IMR-90 (cell line): Measurements from ENCODE around the gene FBXO44. TPM values are rescaled to one million over a fixed set of nuclear protein-coding genes. Genes with fewer than 3 reads are reported as not detected.

Source experiments
- ATAC-seq: fragments of 200-7000 bp; cut with Tn5 transposase; 2 replicates; pipeline ENCODE4 v1.9.1; 2020; ENCODE audit warnings: low read depth, mild to moderate bottlenecking, moderate library complexity
- BruUV-seq: library from RNA; stranded (reverse); fragments of 400-500 nt; replicated peaks from 2 replicates; lab custom pipeline; 2021; lab: Mats Ljungman, UMichigan
- CTCF ChIA-PET: fragments of 300-600 bp; formaldehyde crosslinking; extraction: SDS; loops from one replicate; lab custom pipeline; 2021; ENCODE audit warnings: antibody characterized with exemption; lab: Yijun Ruan, JAX
- POLR2A ChIA-PET: fragments of 300-600 bp; sonication (Branson Sonifier 250); formaldehyde crosslinking; loops from one replicate; lab custom pipeline; 2022; ENCODE audit warnings: antibody characterized with exemption; ENCODE audit not compliant: unreplicated experiment; lab: Charles Lee
- DNase-seq: peaks from one replicate; pipeline ENCODE4 v3.0.0; 2013
- H2AFZ ChIP-seq: replicated peaks from 2 replicates; pipeline ENCODE3; 2013; ENCODE audit warnings: low read length, mild to moderate bottlenecking; ENCODE audit not compliant: poor library complexity
- H2AK5ac ChIP-seq: 2 replicates; pipeline ENCODE4 v1.6.1; 2013; ENCODE audit warnings: low read depth, low read length, inconsistent platforms
- H2AK9ac ChIP-seq: replicated peaks from 2 replicates; pipeline ENCODE3; 2013; ENCODE audit warnings: mild to moderate bottlenecking, low read depth, low read length, moderate library complexity; ENCODE audit not compliant: poor library complexity
- H2BK120ac ChIP-seq: 2 replicates; pipeline ENCODE4 v1.6.1; 2013; ENCODE audit warnings: low read depth, low read length, inconsistent platforms
- H2BK15ac ChIP-seq: 3 replicates; pipeline ENCODE4 v1.6.1; 2013; ENCODE audit warnings: low read depth, low read length, inconsistent platforms
- H2BK20ac ChIP-seq: 2 replicates; pipeline ENCODE4 v1.6.1; 2013; ENCODE audit warnings: low read depth, mild to moderate bottlenecking, inconsistent platforms, low read length, moderate library complexity
- H2BK5ac ChIP-seq: 2 replicates; pipeline ENCODE4 v1.6.1; 2013; ENCODE audit warnings: mild to moderate bottlenecking, low read depth, low read length, inconsistent platforms; ENCODE audit not compliant: poor library complexity, severe bottlenecking
- H3K14ac ChIP-seq: replicated peaks from 2 replicates; pipeline ENCODE4 v1.6.1; 2013; ENCODE audit warnings: low read depth, low read length, inconsistent platforms
- H3K18ac ChIP-seq: 2 replicates; pipeline ENCODE4 v1.6.1; 2013; ENCODE audit warnings: low read depth, low read length, control low read depth
- H3K23ac ChIP-seq: 2 replicates; pipeline ENCODE4 v1.6.1; 2013; ENCODE audit warnings: low read depth, low read length, inconsistent platforms
- H3K27ac ChIP-seq: 2 replicates; pipeline ENCODE4 v1.5.1; 2013; ENCODE audit warnings: mild to moderate bottlenecking, control low read depth, low read length; ENCODE audit not compliant: insufficient read depth
- H3K27me3 ChIP-seq: 2 replicates; pipeline ENCODE4 v1.6.1; 2013; ENCODE audit warnings: low read length; ENCODE audit not compliant: control insufficient read depth, insufficient read depth
- H3K36me3 ChIP-seq: 2 replicates; pipeline ENCODE4 v1.6.1; 2013; ENCODE audit warnings: low read length, mixed read lengths; ENCODE audit not compliant: control insufficient read depth, insufficient read depth
- H3K4ac ChIP-seq: 2 replicates; pipeline ENCODE4 v1.6.1; 2013; ENCODE audit warnings: low read depth, low read length, inconsistent platforms
- H3K4me1 ChIP-seq: 2 replicates; pipeline ENCODE4 v1.6.1; 2013; ENCODE audit warnings: low read length, mixed read lengths; ENCODE audit not compliant: control insufficient read depth, insufficient read depth
- H3K4me2 ChIP-seq: 2 replicates; pipeline ENCODE4 v1.6.1; 2013; ENCODE audit warnings: low read depth, mild to moderate bottlenecking, control low read depth, low read length, moderate library complexity
- H3K4me3 ChIP-seq: 2 replicates; pipeline ENCODE4 v1.5.1; 2013; ENCODE audit warnings: low read depth, mild to moderate bottlenecking, control low read depth, low read length, moderate library complexity; ENCODE audit not compliant: insufficient read depth
- H3K56ac ChIP-seq: 2 replicates; pipeline ENCODE4 v1.6.1; 2013; ENCODE audit warnings: low read length, inconsistent platforms; ENCODE audit not compliant: insufficient read depth; ENCODE audit errors: extremely low read depth
- H3K79me1 ChIP-seq, 2 experiments: 2 replicates each; pipeline ENCODE4 v1.6.1; 2013; ENCODE audit warnings: low read length in 2 of 2, inconsistent platforms in 1 of 2, low read depth in 1 of 2
- H3K9ac ChIP-seq: 2 replicates; pipeline ENCODE4 v1.6.1; 2013; ENCODE audit warnings: low read depth, low read length, control low read depth
- H3K9me1 ChIP-seq: 2 replicates; pipeline ENCODE4 v1.6.1; 2013; ENCODE audit warnings: low read length, inconsistent platforms; ENCODE audit not compliant: insufficient read depth
- H3K9me3 ChIP-seq: 2 replicates; pipeline ENCODE4 v1.6.1; 2013; ENCODE audit warnings: low read length; ENCODE audit not compliant: control insufficient read depth, insufficient read depth
- H4K20me1 ChIP-seq: 2 replicates; pipeline ENCODE4 v1.6.1; 2013; ENCODE audit warnings: low read length, inconsistent platforms; ENCODE audit not compliant: insufficient read depth
- H4K5ac ChIP-seq: 2 replicates; pipeline ENCODE4 v1.6.1; 2013; ENCODE audit warnings: mild to moderate bottlenecking, low read depth, low read length, control low read depth
- H4K8ac ChIP-seq, 2 experiments: 2 replicates each; pipeline ENCODE4 v1.6.1; 2013; ENCODE audit warnings: low read depth in 2 of 2, low read length in 2 of 2, control low read depth in 1 of 2, inconsistent platforms in 1 of 2
- H4K91ac ChIP-seq: 2 replicates; pipeline ENCODE4 v1.6.1; 2013; ENCODE audit warnings: low read depth, low read length, inconsistent platforms; ENCODE audit not compliant: insufficient read depth
- CEBPB ChIP-seq: IDR thresholded peaks from 2 replicates; pipeline ENCODE4 v1.6.1; 2012; ENCODE audit warnings: low read depth, low read length, improper control_type of control experiment
- CHD1 ChIP-seq: IDR thresholded peaks from 2 replicates; pipeline ENCODE4 v1.6.1; 2012; ENCODE audit warnings: low read depth, low read length, improper control_type of control experiment
- MAFK ChIP-seq: IDR thresholded peaks from 2 replicates; pipeline ENCODE4 v1.6.1; 2012; ENCODE audit warnings: low read depth, low read length, improper control_type of control experiment
- POLR2A ChIP-seq: IDR thresholded peaks from 2 replicates; pipeline ENCODE4 v1.6.1; 2012; ENCODE audit warnings: mild to moderate bottlenecking, low read depth, low read length
- RAD21 ChIP-seq: IDR thresholded peaks from 2 replicates; pipeline ENCODE4 v1.6.1; 2012; ENCODE audit warnings: low read length, improper control_type of control experiment
- SMC3 ChIP-seq: fragments of 150-350 bp; IDR thresholded peaks from 2 replicates; pipeline ENCODE4 v1.6.1; 2016; ENCODE audit warnings: low read depth, mild to moderate bottlenecking, antibody characterized with exemption, low read length, moderate library complexity
- WGBS, 2 experiments: methylation state at CpG; one replicate each; pipeline versions ENCODE4 v1.1.5 to v1.1.7; 2013; ENCODE audit warnings: missing lambda C conversion rate in 2 of 2; ENCODE audit not compliant: insufficient read length in 1 of 2; ENCODE audit errors: extremely low coverage in 2 of 2; 5-methylcytosine and 5-hydroxymethylcytosine counted together
- dilution Hi-C: fragments of 300-500 bp; cut with HindIII; formaldehyde crosslinking; loops from one replicate; pipeline ENCODE4 v1.14.3; 2018; ENCODE audit warnings: low sequenced_read_pairs; ENCODE audit not compliant: unreplicated experiment
- in situ Hi-C: fragments of 300-500 bp; cut with MboI; formaldehyde crosslinking; loops from 3 replicates; pipeline ENCODE4 v1.14.3; 2019; ENCODE audit warnings: low sequenced_read_pairs, inconsistent platforms, mixed read lengths
- intact Hi-C: fragments of 100-400 bp; cut with micrococcal nuclease; formaldehyde crosslinking; loops from 2 replicates; pipeline ENCODE4 v1.10.0; 2022
- polyA plus RNA-seq, 3 experiments: library from polyadenylated mRNA; depleted of rRNA; stranded (reverse); fragments of >200 nt; gene quantifications; 2 replicates each; pipeline ENCODE4 v1.2.3, GENCODE V29; 2012; ENCODE audit warnings: low replicate concordance in 1 of 3
- total RNA-seq: library from RNA; depleted of rRNA; stranded (reverse); fragments of >200 nt; gene quantifications from 2 replicates; pipeline ENCODE4 v1.2.3, GENCODE V29; 2012
- TF ChIP-seq, protein P1 (sequence below): conservative IDR thresholded peaks from 2 replicates; pipeline ENCODE4 v1.5.1; 2012; ENCODE audit warnings: mild to moderate bottlenecking, low read depth, low read length, improper control_type of control experiment

Gene FBXO44
- total and polyA plus RNA-seq, 2 of the 4 experiments (the other 2 are of a cell fraction) = 9.3 to 25.5 TPM

DNA sequence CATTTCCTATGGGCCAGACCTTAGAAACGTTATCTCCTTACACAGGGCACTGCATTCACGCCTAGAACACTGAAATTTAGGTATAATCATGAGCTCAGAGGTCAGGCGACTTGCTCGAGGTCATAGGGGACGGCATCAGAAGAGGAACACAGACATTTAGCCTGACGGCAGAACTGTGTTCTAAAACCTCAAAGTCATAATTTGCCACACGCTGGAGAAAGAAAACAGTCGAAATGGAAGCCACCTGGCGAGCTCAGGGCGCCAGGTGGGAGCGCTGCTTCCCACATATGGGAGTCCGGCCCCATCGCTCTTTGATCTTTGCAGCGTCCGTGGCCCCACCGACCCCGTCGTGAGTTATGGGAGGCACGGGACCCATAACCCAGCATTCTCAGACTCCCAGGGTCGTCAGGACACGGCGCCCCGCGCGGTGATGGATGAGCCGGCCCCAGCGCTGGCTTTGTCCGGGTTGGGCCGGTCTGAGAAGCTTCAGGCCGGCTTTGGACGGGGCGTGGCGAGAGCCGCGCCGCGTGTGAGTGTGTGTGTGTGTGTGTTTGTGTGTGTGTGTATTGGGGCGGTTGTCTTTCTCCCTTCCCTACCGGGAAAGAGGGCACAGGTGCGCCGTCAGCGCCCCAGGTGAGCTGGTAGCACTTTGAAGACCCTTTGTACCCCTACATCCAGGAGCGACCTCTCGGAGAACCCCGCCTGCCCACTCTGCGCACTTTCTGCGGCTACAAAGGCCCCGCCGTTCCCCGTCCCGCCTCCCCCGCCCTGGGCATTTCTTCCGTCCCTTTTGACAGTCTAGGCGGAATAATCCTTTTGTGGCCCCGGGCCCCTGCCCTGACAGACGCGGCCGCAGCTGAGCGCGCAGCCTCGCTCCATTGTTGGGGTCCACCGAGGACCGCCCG is 36.0 kb downstream of the FBXO44 start (continued):
- TF ChIP-seq, protein P1, sequence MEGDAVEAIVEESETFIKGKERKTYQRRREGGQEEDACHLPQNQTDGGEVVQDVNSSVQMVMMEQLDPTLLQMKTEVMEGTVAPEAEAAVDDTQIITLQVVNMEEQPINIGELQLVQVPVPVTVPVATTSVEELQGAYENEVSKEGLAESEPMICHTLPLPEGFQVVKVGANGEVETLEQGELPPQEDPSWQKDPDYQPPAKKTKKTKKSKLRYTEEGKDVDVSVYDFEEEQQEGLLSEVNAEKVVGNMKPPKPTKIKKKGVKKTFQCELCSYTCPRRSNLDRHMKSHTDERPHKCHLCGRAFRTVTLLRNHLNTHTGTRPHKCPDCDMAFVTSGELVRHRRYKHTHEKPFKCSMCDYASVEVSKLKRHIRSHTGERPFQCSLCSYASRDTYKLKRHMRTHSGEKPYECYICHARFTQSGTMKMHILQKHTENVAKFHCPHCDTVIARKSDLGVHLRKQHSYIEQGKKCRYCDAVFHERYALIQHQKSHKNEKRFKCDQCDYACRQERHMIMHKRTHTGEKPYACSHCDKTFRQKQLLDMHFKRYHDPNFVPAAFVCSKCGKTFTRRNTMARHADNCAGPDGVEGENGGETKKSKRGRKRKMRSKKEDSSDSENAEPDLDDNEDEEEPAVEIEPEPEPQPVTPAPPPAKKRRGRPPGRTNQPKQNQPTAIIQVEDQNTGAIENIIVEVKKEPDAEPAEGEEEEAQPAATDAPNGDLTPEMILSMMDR = no peak

DNA sequence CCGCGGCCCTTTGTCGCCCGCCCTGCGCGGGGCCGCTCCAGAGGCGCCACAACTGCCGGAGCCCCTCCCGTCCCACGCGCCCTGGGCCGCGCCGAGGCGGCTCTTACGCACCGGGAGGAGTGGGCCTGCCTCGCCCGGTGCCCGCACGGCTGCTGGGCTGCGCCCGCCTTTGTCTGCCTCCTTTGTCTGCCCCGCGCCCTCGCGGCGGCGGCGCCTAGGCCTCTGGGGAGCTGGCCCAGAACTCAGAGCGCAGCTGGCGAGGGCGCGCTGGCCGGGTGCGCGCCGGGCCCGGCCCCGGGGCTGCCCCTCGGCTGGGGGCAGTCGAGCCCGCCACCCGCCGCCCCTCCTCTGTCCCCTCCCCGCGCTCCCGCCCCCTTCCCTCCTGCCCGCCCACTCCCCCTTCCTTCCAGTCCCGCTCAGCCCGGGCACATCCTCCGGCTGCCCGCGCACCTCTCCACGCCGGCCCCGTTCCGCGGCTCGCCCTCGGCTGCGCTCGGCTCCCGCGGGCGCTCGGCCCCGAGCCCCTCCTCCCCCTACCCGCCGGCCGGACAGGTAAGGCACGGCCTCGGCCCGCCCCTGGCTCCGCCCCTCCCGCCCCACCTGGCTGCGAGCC is 36.7 kb downstream of the FBXO44 start, which contains the start of gene DRAXIN:
Gene DRAXIN, plus strand, starts transcription at position 409 of the 613 bp plus-strand sequence. CDS start 14,549 bp downstream, outside the sequence.
- no peak within 1 kb of the TSS for H3K4me3 ChIP-seq
- POLR2A ChIA-PET = no interaction called here
- WGBS, 2 experiments = 1% methylated on average over 20 of the region's 78 CpGs; no CpG with 5 or more reads in 1 of the 2 experiments
- no peaks in the 10 kb centered on the region for H4K20me1 ChIP-seq
- no peak within 1 kb of the TSS for H3K23ac ChIP-seq
- H4K8ac ChIP-seq = no peak within 1 kb of the TSS
- BruUV-seq = no TSS peak
- no peak within 1 kb of the TSS for H3K56ac ChIP-seq
- H2BK15ac ChIP-seq = no peak within 1 kb of the TSS
- H2AK9ac ChIP-seq = peak within 1 kb of the TSS; percentile 16
- no peaks in the 10 kb centered on the region for H3K79me1 ChIP-seq
- H3K27me3 ChIP-seq = peaks cover 53% of the 10 kb centered on the region
- no peak within 1 kb of the TSS for H2AK5ac ChIP-seq
- no peak within 1 kb of the TSS for H3K4ac ChIP-seq
- H2BK20ac ChIP-seq = no peak within 1 kb of the TSS
- H3K9me1 ChIP-seq = 0 out of 2 replicates have a peak, but pooled peaks cover 4% of the 10 kb centered on the region
- H3K18ac ChIP-seq = no peak within 1 kb of the TSS
- intact Hi-C loops = no loop called here
- TF ChIP-seq MAFK = no peak
- TF ChIP-seq, protein P1 = no peak
- TF ChIP-seq SMC3 = no peak
- no peak for TF ChIP-seq CHD1
- no peak for TF ChIP-seq POLR2A
- TF ChIP-seq RAD21 = no peak
- TF ChIP-seq CEBPB = no peak
- in situ Hi-C loops = no loop called here
- H3K27ac ChIP-seq = no peak within 1 kb of the TSS
- ATAC-seq (peak; percentile 41), DNase-seq (no peak)
- no peaks in the 10 kb centered on the region for H3K36me3 ChIP-seq
- no peak within 1 kb of the TSS; the same call in 1 of the 2 replicates for H3K4me2 ChIP-seq
- H2AFZ ChIP-seq = no peak within 1 kb of the TSS
- H4K91ac ChIP-seq = no peak within 1 kb of the TSS
- H3K9me3 ChIP-seq = no peaks in the 10 kb centered on the region
- no peak within 1 kb of the TSS for H2BK120ac ChIP-seq
- peaks cover 3% of the 10 kb centered on the region; the same call in 1 of the 2 replicates for H3K4me1 ChIP-seq
- no peak within 1 kb of the TSS for H4K5ac ChIP-seq
- no peak within 1 kb of the TSS for H2BK5ac ChIP-seq
- CTCF ChIA-PET = no interaction called here
- dilution Hi-C loops = no loop called here
- no peak within 1 kb of the TSS for H3K14ac ChIP-seq
- no peak within 1 kb of the TSS for H3K9ac ChIP-seq
